Measurements from ENCODE around the gene BTBD6. TPM values are rescaled to one million over a fixed set of nuclear protein-coding genes. Genes with fewer than 3 reads are reported as not detected.
A peak's percentile ranks its signal among the peaks of the same experiment; 100 is the strongest.

BTBD6 gene
- 7.8 to 10.0 TPM (median 8.3 TPM) in 3 replicates for total RNA-seq (2021)
- Bru-seq, nascent RNA: percentile 40 among the genes with signal in this experiment
- long read RNA-seq, experiment 1, transcript BTBD6-204 (3 exons, 2,195 nt): minor isoform, 6 of 73 reads
- long read RNA-seq, experiment 1, transcript BTBD6-203 (4 exons, 2,176 nt): major isoform, 49 of 73 reads
- long read RNA-seq, experiment 1, partial matches to known transcripts: 2 of 73 reads
- long read RNA-seq, experiment 1, other reads (novel, unspliced or antisense): 11 of 73 reads
- long read RNA-seq, experiment 2, transcript BTBD6-203 (4 exons, 2,176 nt): major isoform, 8 of 15 reads
- long read RNA-seq, experiment 2, partial matches to known transcripts: 4 of 15 reads
- long read RNA-seq, experiment 2, other reads (novel, unspliced or antisense): 0 of 15 reads
- long read RNA-seq, experiment 3, partial matches to known transcripts: 0 of 2 reads
- long read RNA-seq, experiment 3, other reads (novel, unspliced or antisense): 2 of 2 reads

DNA sequence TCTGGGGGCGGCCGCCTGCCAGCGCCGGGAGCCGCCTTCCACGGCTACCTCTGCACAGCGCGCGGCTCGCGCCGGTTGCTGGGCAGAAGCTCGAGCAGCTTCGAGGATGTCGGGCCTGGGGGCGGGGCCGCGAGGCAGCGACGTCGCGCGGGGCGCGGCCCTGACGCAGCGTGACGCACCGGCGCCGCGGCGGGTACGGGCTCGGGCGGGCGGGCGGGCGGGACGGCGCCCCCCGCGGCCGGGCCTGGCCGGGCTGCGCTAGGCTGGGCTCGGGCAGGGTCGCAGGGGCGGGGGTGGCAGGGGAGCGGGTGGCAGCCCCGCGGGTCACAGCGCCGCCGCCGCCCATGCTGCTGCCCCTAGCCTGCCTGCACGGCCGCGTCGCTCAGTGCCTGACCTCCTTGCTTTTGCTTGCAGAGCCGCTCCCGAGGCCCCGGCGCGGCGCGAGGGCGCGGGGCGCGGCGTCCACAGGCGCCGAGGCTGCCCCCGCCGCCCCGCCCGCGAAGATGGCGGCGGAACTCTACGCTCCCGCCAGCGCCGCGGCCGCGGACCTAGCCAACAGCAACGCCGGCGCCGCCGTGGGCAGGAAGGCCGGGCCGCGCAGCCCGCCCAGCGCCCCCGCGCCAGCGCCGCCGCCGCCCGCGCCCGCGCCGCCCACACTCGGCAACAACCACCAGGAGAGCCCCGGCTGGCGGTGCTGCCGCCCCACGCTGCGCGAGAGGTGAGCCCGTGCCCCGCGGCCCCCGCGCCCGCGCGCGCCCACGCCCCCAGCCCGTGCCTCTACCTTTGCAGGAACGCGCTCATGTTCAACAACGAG lies at the start of gene BTBD6:
TSS of gene BTBD6 (plus strand) at position 166 of the 814 bp plus-strand sequence. CDS start at position 345, 179 bp downstream.
- Mint-ChIP-seq H3K36me3 (peaks cover 6% of the 10 kb centered on the region; the same call in 1 of the 2 replicates), H3K27me3 (ENCODE audit: low read depth) (no peaks in the 10 kb centered on the region; the same call in 1 of the 2 replicates), H3K4me1 (peaks cover 5% of the 10 kb centered on the region), H3K9me3 (no peaks in the 10 kb centered on the region), H3K27ac (peak within 1 kb of the TSS; percentile 72; the same call in 1 of the 2 replicates), H3K4me3 (peak within 1 kb of the TSS; percentile 75)
- ATAC-seq (peak; percentile 80), DNase-seq (ENCODE audit: low spot score) (peak; percentile 73)
- ChIA-PET CTCF (interaction anchor here (0.6 to 3.6 kb wide), 26 partner anchors 12 to 280 kb away, joined by 3 to 11 read pairs (median 4); partner anchors contain the start of genes BRF1, CRIP1, JAG2 and NUDT14), POLR2A (interaction anchor here (1.7 kb wide), 1 partner anchor 52 kb away, joined by 10 read pairs; the partner anchor contains the start of gene BRF1)
- TF ChIP-seq TEAD1 (CRISPR knock-in tag; IDR thresholded peaks at IDR 0.05) (0 out of 2 replicates have a peak, but pooled peaks have one; percentile 45), SOX15 (CRISPR knock-in tag; IDR thresholded peaks at IDR 0.05) (no peak), ZNF232 (CRISPR knock-in tag; IDR thresholded peaks at IDR 0.05) (no peak), SP1 (CRISPR knock-in tag; conservative IDR thresholded peaks at IDR 0.05) (peak; percentile 43), TEAD4 (CRISPR knock-in tag; IDR thresholded peaks at IDR 0.05) (no peak)
- TF ChIP-seq, protein P1, sequence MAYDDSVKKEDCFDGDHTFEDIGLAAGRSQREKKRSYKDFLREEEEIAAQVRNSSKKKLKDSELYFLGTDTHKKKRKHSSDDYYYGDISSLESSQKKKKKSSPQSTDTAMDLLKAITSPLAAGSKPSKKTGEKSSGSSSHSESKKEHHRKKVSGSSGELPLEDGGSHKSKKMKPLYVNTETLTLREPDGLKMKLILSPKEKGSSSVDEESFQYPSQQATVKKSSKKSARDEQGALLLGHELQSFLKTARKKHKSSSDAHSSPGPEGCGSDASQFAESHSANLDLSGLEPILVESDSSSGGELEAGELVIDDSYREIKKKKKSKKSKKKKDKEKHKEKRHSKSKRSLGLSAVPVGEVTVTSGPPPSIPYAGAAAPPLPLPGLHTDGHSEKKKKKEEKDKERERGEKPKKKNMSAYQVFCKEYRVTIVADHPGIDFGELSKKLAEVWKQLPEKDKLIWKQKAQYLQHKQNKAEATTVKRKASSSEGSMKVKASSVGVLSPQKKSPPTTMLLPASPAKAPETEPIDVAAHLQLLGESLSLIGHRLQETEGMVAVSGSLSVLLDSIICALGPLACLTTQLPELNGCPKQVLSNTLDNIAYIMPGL (CRISPR knock-in tag; IDR thresholded peaks at IDR 0.05): peak; percentile 59; the same call in 1 of the 2 replicates

DNA sequence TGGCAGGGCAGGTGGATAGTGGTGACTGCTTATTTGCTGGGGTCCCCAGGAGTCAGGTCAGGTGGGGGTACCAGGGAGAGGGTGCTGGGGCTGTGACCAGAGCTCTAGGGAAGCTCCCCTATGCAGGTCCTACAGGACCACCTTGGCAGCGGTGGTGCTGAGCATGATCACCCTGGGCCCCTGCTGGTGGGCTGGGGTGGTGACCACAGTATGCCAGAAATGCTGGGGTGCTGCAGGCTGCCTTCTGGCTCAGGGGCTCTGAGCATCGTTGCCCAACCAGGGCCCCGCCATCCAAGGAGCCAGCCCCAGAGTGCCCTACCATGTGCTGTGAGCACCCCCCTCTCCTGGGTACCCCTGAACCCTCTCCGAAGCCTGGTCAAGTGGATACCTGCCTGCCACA lies 49.7 kb upstream of the BTBD6 start:
- no peak for DNase-seq (ENCODE audit: low spot score)
- H3K27me3 Mint-ChIP-seq (ENCODE audit: low read depth): peaks cover 24% of the 10 kb centered on the region
- H3K4me3 Mint-ChIP-seq: no peak overlapping the region
- ChIA-PET POLR2A (no interaction called here), CTCF (interaction anchor here (0.8 to 6.3 kb wide), 4 partner anchors 11 to 108 kb away, joined by 3 to 33 read pairs (median 5); partner anchors contain the start of genes JAG2 and NUDT14)
- TF ChIP-seq ATF1 (CRISPR knock-in tag; IDR thresholded peaks at IDR 0.05): no peak
- TF ChIP-seq MYBL2 (CRISPR knock-in tag; IDR thresholded peaks at IDR 0.05): no peak
- peaks cover 9% of the 10 kb centered on the region for H3K4me1 Mint-ChIP-seq
- no peak for ATAC-seq
- H3K9me3 Mint-ChIP-seq: no peaks in the 10 kb centered on the region
- H3K27ac Mint-ChIP-seq: no peak overlapping the region
- H3K36me3 Mint-ChIP-seq: no peaks in the 10 kb centered on the region

DNA sequence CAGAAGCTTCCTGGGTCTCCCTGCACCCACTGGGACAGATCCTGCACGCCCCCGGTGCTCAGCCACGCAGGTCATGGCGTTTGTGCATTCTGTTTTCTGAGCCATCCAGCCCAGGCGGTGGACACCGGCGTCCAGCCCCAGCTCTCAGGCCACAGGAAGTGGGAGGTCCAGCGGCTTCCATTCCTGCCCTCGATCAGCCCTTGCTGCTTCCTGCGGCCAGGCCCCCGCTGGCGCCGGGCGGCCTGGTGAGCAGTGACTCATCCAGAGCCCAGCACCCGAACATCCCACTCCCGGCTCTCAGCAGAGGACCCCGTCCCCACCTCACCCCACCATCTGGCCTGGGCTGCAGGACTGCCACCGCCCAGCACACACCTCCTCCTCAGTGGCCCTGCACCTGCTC lies 49.2 kb upstream of the BTBD6 start:
- no peaks in the 10 kb centered on the region for H3K9me3 Mint-ChIP-seq
- no peak overlapping the region for H3K27ac Mint-ChIP-seq
- no peak for TF ChIP-seq ZNF263 (CRISPR knock-in tag; IDR thresholded peaks at IDR 0.05; ENCODE audit: low read depth)
- TF ChIP-seq EMX1 (CRISPR knock-in tag; IDR thresholded peaks at IDR 0.05): no peak
- no peak for TF ChIP-seq RORB (CRISPR knock-in tag; IDR thresholded peaks at IDR 0.05)
- TF ChIP-seq ZNF671 (CRISPR knock-in tag; IDR thresholded peaks at IDR 0.05): no peak
- TF ChIP-seq, protein P2, sequence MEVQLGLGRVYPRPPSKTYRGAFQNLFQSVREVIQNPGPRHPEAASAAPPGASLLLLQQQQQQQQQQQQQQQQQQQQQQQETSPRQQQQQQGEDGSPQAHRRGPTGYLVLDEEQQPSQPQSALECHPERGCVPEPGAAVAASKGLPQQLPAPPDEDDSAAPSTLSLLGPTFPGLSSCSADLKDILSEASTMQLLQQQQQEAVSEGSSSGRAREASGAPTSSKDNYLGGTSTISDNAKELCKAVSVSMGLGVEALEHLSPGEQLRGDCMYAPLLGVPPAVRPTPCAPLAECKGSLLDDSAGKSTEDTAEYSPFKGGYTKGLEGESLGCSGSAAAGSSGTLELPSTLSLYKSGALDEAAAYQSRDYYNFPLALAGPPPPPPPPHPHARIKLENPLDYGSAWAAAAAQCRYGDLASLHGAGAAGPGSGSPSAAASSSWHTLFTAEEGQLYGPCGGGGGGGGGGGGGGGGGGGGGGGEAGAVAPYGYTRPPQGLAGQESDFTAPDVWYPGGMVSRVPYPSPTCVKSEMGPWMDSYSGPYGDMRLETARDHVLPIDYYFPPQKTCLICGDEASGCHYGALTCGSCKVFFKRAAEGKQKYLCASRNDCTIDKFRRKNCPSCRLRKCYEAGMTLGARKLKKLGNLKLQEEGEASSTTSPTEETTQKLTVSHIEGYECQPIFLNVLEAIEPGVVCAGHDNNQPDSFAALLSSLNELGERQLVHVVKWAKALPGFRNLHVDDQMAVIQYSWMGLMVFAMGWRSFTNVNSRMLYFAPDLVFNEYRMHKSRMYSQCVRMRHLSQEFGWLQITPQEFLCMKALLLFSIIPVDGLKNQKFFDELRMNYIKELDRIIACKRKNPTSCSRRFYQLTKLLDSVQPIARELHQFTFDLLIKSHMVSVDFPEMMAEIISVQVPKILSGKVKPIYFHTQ (CRISPR knock-in tag; IDR thresholded peaks at IDR 0.05): no peak
- TF ChIP-seq, protein P3, sequence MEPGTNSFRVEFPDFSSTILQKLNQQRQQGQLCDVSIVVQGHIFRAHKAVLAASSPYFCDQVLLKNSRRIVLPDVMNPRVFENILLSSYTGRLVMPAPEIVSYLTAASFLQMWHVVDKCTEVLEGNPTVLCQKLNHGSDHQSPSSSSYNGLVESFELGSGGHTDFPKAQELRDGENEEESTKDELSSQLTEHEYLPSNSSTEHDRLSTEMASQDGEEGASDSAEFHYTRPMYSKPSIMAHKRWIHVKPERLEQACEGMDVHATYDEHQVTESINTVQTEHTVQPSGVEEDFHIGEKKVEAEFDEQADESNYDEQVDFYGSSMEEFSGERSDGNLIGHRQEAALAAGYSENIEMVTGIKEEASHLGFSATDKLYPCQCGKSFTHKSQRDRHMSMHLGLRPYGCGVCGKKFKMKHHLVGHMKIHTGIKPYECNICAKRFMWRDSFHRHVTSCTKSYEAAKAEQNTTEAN (CRISPR knock-in tag; IDR thresholded peaks at IDR 0.05): no peak
- no peak for TF ChIP-seq NR2C2 (CRISPR knock-in tag; IDR thresholded peaks at IDR 0.05)
- no peak for TF ChIP-seq JUN (CRISPR knock-in tag; IDR thresholded peaks at IDR 0.05)
- TF ChIP-seq, protein P4, sequence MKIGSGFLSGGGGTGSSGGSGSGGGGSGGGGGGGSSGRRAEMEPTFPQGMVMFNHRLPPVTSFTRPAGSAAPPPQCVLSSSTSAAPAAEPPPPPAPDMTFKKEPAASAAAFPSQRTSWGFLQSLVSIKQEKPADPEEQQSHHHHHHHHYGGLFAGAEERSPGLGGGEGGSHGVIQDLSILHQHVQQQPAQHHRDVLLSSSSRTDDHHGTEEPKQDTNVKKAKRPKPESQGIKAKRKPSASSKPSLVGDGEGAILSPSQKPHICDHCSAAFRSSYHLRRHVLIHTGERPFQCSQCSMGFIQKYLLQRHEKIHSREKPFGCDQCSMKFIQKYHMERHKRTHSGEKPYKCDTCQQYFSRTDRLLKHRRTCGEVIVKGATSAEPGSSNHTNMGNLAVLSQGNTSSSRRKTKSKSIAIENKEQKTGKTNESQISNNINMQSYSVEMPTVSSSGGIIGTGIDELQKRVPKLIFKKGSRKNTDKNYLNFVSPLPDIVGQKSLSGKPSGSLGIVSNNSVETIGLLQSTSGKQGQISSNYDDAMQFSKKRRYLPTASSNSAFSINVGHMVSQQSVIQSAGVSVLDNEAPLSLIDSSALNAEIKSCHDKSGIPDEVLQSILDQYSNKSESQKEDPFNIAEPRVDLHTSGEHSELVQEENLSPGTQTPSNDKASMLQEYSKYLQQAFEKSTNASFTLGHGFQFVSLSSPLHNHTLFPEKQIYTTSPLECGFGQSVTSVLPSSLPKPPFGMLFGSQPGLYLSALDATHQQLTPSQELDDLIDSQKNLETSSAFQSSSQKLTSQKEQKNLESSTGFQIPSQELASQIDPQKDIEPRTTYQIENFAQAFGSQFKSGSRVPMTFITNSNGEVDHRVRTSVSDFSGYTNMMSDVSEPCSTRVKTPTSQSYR (CRISPR knock-in tag; IDR thresholded peaks at IDR 0.05): no peak

More for the DNA sequence above, 49.2 kb upstream of the BTBD6 start:
- CTCF ChIA-PET: interaction anchor here (1.0 to 6.3 kb wide), 7 partner anchors 9 to 179 kb away, joined by 3 to 33 read pairs (median 5); partner anchors contain the start of gene JAG2
- Mint-ChIP-seq H3K4me3 (no peak overlapping the region), H3K4me1 (peaks cover 9% of the 10 kb centered on the region), H3K27me3 (ENCODE audit: low read depth) (peaks cover 24% of the 10 kb centered on the region), H3K36me3 (no peaks in the 10 kb centered on the region)
- POLR2A ChIA-PET: no interaction called here
- DNase-seq (ENCODE audit: low spot score) (no peak), ATAC-seq (no peak)
